Neutrophil (primary cell): ENCODE results near the gene PCSK6.
"Not testable (repeated sequence)": the region's sequence is repeated elsewhere in the genome, so short reads cannot be mapped to it uniquely, and the experiment has no call there.

Source experiments
- H3K27ac ChIP-seq: fragments of 200-600 bp; sonication (generic); 2 replicates; pipeline ENCODE4 v1.5.1; 2016; ENCODE audit warnings: mild to moderate bottlenecking, moderate library complexity
- H3K27me3 ChIP-seq: fragments of 200-600 bp; sonication (generic); 2 replicates; pipeline ENCODE4 v1.6.0; 2016; ENCODE audit warnings: mild to moderate bottlenecking
- H3K36me3 ChIP-seq: fragments of 200-600 bp; sonication (generic); 2 replicates; pipeline ENCODE4 v1.5.1; 2017
- H3K4me1 ChIP-seq, 2 experiments: fragments of 200-600 bp in 1 of 2; sonication (generic) in 1 of 2; 1 replicate in 1 of 2; 2 replicates in 1 of 2; pipeline versions ENCODE4 v1.5.1 to v1.6.1; 2013 to 2016; ENCODE audit warnings: low read depth in 1 of 2, low read length in 1 of 2, mild to moderate bottlenecking in 1 of 2, moderate library complexity in 1 of 2; ENCODE audit not compliant: control insufficient read depth in 1 of 2, insufficient read depth in 1 of 2
- H3K4me3 ChIP-seq, 2 experiments: fragments of 200-600 bp in 1 of 2; sonication (generic) in 1 of 2; 1 replicate in 1 of 2; 2 replicates in 1 of 2; pipeline ENCODE4 v1.5.1; 2013 to 2016; ENCODE audit warnings: low read depth in 1 of 2, low read length in 1 of 2, mild to moderate bottlenecking in 1 of 2, moderate library complexity in 1 of 2
- H3K9me3 ChIP-seq: fragments of 200-600 bp; sonication (generic); 2 replicates; pipeline ENCODE4 v1.5.1; 2016
- TF ChIP-seq, protein P1 (sequence below): fragments of 200-600 bp; sonication (generic); IDR thresholded peaks from 2 replicates; pipeline ENCODE4 v1.5.1; 2016; ENCODE audit warnings: antibody characterized with exemption

PCSK6 gene

DNA sequence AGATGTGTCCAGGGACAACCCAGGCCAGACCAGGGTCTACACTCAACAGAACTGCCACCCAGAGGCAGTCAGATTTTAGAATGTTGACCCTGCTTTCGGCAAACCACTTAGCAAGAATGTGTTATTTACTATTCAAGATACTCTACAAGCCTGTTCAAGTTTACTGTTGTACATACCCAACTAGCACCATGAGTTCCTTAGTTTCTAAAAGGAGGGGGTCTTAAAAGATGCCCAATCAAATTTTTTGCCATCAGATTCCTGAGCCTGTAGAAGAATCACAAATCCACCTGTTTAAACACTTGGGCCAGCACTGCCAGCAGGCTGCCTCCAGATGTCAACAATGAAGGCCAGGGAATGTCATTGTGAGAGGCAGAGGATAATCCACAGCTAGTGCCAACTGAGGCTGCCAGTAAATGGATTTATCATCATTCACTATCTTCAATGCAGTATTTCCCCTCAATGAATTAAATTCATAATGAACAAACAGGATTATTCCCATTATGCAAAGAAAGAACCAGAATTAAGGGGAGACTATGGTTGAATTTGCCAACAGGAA is 150.9 kb downstream of the PCSK6 start:
- H3K9me3 ChIP-seq = peaks cover 5% of the 10 kb centered on the region
- H3K27ac ChIP-seq = no peak overlapping the region
- H3K27me3 ChIP-seq = peaks cover 30% of the 10 kb centered on the region
- H3K4me3 ChIP-seq = no peak overlapping the region
- TF ChIP-seq, protein P1, sequence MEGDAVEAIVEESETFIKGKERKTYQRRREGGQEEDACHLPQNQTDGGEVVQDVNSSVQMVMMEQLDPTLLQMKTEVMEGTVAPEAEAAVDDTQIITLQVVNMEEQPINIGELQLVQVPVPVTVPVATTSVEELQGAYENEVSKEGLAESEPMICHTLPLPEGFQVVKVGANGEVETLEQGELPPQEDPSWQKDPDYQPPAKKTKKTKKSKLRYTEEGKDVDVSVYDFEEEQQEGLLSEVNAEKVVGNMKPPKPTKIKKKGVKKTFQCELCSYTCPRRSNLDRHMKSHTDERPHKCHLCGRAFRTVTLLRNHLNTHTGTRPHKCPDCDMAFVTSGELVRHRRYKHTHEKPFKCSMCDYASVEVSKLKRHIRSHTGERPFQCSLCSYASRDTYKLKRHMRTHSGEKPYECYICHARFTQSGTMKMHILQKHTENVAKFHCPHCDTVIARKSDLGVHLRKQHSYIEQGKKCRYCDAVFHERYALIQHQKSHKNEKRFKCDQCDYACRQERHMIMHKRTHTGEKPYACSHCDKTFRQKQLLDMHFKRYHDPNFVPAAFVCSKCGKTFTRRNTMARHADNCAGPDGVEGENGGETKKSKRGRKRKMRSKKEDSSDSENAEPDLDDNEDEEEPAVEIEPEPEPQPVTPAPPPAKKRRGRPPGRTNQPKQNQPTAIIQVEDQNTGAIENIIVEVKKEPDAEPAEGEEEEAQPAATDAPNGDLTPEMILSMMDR = no peak
- no peaks in the 10 kb centered on the region for H3K36me3 ChIP-seq
- no peaks in the 10 kb centered on the region for H3K4me1 ChIP-seq

DNA sequence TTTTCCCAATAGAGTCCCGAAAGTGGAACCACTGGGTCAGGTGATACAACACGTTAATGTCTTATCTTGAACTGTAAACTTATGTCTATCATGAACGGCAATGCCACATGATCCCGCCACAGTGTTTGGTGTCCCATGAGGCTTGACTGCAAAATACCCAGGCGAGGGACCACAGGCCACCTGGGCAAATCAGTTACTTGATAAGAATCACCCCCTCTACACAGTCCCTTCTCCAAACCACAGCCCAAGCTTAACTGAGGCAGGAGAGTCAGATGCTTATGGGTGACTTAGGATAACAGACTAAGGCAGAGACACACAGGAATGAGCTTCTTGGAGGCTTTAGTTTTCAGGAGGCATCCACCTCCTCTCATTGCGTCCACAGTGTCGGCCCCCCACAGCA is 151.5 kb downstream of the PCSK6 start:
- no peaks in the 10 kb centered on the region for H3K36me3 ChIP-seq
- H3K27me3 ChIP-seq = peaks cover 26% of the 10 kb centered on the region
- TF ChIP-seq, protein P1 = no peak
- H3K4me1 ChIP-seq = no peaks in the 10 kb centered on the region
- H3K4me3 ChIP-seq = no peak overlapping the region
- H3K27ac ChIP-seq = no peak overlapping the region
- peaks cover 5% of the 10 kb centered on the region for H3K9me3 ChIP-seq

DNA sequence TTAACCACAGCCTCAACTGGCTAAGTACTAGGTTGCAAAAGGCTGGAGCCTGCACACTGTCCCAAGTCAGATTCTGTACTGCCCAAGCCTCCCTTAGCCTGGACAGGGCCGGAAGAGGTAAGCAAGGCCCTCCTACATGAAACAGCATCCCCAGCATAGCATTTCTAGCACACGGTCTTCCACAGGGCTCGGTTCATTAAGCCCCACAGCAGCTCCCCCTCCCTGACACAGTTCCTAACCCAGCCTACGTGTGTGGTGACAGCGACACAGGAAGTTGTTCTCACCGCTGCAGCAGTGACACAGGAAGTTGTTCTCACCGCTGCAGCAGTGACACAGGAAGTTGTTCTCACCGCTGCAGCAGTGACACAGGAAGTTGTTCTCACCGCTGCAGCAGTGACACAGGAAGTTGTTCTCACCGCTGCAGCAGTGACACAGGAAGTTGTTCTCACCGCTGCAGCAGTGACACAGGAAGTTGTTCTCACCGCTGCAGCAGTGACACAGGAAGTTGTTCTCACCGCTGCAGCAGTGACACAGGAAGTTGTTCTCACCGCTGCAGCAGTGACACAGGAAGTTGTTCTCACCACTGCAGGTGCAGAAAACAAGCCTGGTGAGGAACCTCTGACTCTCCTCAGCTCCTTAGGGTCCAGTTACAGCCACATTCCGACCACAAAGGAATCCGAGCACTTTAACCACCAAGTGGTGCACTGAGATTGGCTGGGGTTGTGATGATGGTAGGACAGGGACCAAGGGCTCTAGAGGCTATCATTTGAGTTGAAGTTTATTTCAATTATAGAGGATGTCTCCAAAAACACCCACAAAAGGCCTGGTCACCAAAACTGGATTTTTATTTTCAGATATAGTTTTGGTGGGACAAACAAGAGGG is 155.4 kb downstream of the PCSK6 start:
- Histone ChIP-seq H3K27me3 (peaks cover 46% of the 10 kb centered on the region), H3K27ac (peak overlapping the region; percentile 61)
- H3K9me3 ChIP-seq = not testable (repeated sequence)

DNA sequence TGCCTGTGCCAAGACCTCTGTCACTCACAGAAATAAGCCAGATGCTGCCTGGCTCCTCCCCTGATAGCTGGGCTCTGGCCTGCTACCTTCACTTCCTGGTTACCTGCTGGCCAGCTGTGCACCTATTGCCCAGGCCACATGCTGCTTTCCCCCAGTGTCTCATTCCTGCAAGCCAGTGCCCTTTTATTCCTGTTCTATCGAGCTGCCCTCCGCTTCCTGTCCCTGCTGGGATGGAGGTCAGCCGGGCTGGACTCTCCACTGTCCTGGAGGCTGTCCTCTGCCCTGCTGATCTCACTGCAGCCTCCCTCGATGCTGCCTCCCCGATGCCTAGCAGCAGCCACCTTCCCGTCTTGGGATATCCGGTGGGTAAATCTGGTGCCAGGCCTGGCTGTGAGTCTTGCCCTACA is 157.4 kb downstream of the PCSK6 start:
- peaks cover 48% of the 10 kb centered on the region for H3K27me3 ChIP-seq
- no peak overlapping the region for H3K27ac ChIP-seq
- H3K9me3 ChIP-seq = peaks cover 5% of the 10 kb centered on the region
- TF ChIP-seq, protein P1 = no peak
- H3K4me3 ChIP-seq = no peak overlapping the region
- H3K4me1 ChIP-seq = no peaks in the 10 kb centered on the region
- H3K36me3 ChIP-seq = no peaks in the 10 kb centered on the region

More for the DNA sequence above, 155.4 kb downstream of the PCSK6 start:
- H3K4me3 ChIP-seq, H3K36me3 ChIP-seq, H3K4me1 ChIP-seq: not testable (repeated sequence)

DNA sequence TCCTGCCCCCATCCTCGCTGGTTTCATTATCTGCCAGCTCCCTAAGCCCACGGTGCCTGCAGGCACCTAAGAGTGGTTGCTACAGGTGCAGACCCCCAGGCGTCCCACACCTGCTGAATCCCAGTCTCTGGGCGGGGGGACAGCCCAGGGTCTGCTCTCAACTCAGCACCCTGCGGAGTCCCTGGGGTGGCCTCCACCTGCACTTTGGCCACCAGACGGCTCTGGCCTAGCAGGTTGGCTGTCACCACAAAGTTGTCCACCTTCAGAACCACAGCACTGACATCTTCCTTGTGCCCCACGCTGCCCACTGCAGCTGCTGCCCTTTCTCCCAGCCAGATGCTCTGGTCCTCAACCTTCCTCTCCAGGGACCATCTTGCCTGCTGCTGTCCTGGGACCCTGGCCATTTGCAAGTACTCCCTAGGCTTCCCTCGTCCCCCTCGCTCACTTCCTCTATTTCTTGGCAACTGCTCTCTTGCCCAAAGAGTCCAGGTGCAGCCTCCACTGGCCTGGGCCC is 159.6 kb downstream of the PCSK6 start:
- TF ChIP-seq, protein P1 = no peak
- H3K4me3 ChIP-seq = no peak overlapping the region
- H3K36me3 ChIP-seq = no peaks in the 10 kb centered on the region
- H3K27me3 ChIP-seq = peaks cover 62% of the 10 kb centered on the region
- H3K4me1 ChIP-seq = no peaks in the 10 kb centered on the region
- peaks cover 5% of the 10 kb centered on the region for H3K9me3 ChIP-seq
- no peak overlapping the region for H3K27ac ChIP-seq

DNA sequence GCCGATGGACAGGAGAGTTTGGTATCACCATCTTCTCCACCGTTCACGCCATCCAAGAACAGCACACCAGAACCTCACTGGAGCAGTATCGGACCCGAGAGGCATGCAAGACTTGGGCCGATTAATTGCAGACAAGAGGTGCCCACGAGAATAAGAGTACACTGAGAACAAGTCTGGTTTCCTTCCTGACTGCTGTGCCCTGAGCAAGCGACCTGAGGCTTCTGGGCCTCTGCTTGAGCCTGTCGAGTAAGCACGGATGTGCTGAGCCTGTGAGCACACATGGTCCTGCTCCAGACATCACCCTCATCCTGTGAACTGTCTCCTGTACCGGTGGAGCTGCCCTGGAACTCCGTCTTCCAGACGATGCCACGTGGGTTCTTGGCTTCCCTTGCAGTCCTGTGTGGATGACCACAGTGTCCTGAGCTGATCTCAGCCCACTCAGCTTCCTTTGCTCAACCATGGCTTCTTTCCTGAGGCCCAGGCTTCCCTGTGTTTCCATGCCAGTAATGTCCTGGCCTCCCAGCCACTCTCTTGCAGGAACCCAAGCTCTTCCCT is 160.1 kb downstream of the PCSK6 start:
- Histone ChIP-seq H3K27me3 (peaks cover 68% of the 10 kb centered on the region), H3K9me3 (peaks cover 1% of the 10 kb centered on the region), H3K4me1 (no peaks in the 10 kb centered on the region), H3K4me3 (no peak overlapping the region), H3K36me3 (no peaks in the 10 kb centered on the region), H3K27ac (no peak overlapping the region)
- TF ChIP-seq, protein P1 = no peak
